Dermis blood vessel endothelial cell (primary cell): ENCODE data around the gene CALML5. TPM values are rescaled to one million over a fixed set of nuclear protein-coding genes. Genes with fewer than 3 reads are reported as not detected.

Experiments
- DNase-seq: peaks from one replicate; pipeline ENCODE4 v3.0.0; 2010
- total RNA-seq: library from RNA; depleted of rRNA; stranded (reverse); fragments of >200 nt; gene quantifications from 2 replicates; pipeline ENCODE4 v1.2.3, GENCODE V29; 2014

The CALML5 gene
- not detected in 2 replicates for total RNA-seq

DNA sequence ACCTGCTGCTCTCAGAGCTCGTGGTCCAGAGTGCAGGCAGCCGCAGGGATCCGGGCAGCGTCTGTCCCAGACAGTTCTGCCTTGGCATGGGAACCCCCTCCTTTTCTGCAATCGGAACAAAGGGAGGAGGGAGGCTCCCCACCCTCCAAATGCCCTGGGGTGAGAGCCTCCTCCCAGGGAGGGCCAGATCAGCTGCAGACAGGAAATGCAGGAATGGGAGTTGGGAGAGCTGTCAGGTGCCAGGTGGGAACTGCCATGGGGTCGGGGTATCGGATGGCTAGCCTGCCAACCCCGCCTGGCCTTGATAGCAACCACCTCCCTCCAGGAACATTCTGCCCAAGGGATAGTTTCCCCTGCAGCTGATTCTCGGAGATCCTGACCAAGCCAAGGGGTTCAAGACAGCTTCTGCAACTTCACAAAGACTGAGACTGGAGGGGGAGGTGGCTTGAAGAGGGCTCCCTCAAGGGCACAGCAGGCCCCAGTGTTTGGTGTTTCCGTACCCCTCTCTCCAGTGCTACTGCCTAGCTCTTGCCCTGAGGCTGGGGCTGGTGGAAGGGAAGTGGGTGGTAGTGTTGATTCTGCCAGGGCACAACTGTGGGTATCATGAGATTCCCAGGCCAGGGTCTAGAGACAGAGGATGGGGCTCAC, at the start of gene CALML5:
Gene CALML5, minus strand, starts transcription at position 78 of the 648 bp plus-strand sequence. CDS start 132 bp downstream, outside the sequence.
- DNase-seq, result no peak

GRCh38 chr10:5547931-5548660, 48.7 kb upstream of the CALML5 start:
- DNase-seq, result peak; percentile 37

DNA sequence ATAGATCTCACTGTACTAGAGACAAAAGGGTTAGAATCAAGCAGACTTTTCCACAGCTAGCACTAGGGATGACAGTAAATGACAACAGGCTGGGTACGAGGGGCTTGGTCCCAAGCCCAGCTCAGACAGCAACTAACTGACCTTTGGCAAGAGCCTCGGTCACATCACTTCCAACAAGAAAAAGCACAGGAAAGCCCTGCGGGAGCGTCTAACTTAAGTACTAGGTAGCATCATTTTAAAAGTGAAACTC, 48.2 kb upstream of the CALML5 start:
- peak; percentile 46 for DNase-seq

GRCh38 chr10:5546891-5547680, 47.7 kb upstream of the CALML5 start:
- peak; percentile 55 for DNase-seq

- DNase-seq, result peak; percentile 90
Observed at GRCh38 chr10:5545778-5546710, 46.7 kb upstream of the CALML5 start.

DNA sequence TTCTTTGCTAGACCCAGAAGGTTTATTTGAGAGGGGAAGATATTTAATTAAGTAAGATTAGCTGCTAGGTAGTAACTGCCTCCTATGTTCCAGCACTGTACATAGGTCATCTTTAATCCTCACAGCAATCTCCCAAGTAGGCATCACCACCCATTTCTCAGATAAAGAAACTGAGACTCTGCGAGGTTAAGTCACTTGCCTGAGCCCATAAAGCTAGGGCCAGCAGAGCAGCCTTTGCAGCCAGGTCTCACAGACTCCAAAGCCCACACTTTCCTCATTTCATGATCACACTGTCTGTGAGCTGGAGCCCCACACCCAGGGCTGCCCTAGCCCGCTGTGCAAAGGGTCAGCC, 46.0 kb upstream of the CALML5 start:
- DNase-seq, result no peak

DNA sequence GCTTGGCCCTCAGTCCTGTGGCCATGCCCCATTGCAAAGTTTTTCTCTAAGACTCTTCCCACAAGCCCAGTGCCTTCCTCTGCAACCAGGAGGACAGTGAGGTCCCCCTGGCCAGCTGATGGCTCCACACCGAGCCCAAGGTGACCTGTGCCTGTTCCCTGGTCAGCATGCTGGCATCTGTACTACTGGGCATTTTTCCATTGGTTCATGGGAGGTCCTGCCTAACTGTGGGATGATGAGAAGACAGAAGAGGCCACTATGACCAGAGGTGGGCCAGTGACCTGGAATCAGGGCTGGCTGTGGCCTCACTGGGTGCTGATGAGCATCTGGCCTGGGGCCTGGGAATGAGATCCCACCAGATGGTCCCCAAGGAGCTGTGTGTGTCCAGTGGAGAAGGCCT, 45.6 kb upstream of the CALML5 start:
- no peak for DNase-seq

DNA sequence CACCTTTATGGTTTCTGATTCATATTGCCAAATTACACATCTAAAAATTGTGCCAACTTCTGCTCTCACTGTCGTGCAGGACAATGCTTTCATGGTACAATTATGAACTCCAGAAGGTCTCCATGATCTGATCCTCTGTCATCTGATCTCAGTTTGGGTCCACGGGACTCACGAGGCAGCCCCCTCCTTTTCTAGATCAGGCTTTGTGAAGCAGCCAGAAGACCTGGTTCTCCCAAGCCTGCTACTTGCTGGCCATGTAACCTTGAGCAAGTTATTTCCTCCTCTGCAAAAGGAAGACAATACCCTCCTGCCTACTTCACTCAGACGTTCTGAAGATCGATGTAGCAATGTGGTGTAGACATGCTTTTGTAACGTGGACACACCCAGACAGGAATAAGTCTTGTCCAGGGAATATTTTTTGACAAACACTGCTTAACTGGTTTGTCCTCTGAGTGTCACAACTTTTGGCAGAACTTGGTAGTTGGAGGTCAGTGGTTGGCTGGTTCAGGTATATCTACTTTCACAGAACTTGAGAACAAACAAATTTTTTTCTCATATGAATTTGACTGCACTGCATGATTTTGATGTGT, 44.9 kb upstream of the CALML5 start:
- no peak for DNase-seq

- no peak for DNase-seq
Observed at GRCh38 chr10:5543623-5544022, 44.3 kb upstream of the CALML5 start.

DNA sequence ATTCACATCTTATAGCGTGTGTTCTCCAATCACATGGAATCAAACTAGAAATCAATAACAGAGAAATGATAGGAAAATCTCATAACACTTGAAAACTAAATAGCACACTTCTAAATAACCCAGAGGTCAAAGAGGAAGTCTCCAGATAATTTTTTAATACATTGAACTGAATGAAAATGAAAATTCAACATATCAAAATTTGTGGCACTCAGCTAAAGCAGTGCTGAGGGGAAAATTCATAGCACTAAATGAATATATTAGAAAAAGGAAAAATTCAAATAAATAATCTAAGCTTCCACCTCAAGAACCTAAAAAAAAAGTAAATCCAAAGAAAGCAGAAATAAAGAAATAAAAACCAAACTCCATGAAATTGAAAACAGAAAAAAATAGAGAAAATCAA, 42.7 kb upstream of the CALML5 start:
- no peak for DNase-seq

- DNase-seq, result no peak
Observed at GRCh38 chr10:5540891-5541290, 41.5 kb upstream of the CALML5 start.

DNA sequence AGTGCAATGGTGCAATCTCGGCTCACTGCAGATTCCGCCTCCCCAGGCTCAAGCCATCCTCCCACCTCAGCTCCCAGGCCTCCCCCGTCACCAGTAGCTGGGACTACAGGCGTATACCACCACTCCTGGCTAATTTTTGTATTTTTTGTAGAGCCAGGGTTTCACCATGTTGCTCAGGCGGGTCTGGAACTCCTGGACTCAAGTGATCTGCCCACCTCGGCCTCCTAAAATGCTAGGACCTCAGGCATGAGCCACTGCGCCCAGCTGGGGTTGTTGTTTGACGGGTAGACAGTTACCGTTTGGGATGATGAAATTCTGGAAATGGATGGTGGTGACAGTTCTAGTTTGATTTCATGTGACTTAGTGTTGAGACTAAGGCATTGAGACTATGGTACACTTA, 40.7 kb upstream of the CALML5 start:
- no peak for DNase-seq

DNA sequence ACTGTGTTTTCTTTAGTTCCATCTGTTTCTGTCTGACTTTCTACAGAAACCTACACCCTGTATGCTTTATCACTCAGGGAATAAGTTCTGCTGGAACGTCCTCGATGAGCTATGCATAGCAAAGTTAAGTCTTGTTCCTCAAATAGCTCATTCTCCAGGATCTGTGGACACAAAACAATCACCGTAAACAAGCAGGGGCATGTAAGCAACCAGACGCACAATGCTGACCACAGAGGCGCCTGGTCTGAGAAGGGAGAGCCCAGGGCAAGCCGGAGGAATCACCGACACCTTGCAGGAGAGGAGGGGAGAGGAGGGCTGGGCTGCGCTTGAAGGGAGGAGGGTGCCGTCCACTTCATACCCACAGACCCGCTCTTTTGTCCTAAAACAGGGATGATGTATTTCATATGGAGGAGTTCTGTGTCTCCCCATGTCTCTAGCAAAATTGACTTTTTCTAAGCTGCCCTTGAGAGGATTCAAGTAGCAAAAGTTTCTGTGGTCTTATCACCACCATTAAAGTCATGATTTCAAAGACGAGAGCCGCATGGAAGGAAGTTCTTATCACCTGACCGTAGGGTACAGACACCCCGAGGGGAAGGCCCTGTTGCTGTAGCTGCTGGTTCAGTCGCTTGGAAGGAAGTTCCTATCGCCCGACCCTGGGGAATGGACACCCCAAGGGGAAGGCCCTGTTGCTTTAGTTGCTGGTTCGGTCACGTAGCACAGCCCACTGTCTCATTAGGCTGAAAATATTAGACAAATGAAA, 39.7 kb upstream of the CALML5 start:
- DNase-seq, result peak; percentile 7

- DNase-seq, result peak; percentile 70
Observed at GRCh38 chr10:5538446-5538845, 39.1 kb upstream of the CALML5 start.

GRCh38 chr10:5537684-5538083, 38.3 kb upstream of the CALML5 start:
- no peak for DNase-seq

GRCh38 chr10:5536486-5537081, 37.2 kb upstream of the CALML5 start:
- DNase-seq, result no peak

DNA sequence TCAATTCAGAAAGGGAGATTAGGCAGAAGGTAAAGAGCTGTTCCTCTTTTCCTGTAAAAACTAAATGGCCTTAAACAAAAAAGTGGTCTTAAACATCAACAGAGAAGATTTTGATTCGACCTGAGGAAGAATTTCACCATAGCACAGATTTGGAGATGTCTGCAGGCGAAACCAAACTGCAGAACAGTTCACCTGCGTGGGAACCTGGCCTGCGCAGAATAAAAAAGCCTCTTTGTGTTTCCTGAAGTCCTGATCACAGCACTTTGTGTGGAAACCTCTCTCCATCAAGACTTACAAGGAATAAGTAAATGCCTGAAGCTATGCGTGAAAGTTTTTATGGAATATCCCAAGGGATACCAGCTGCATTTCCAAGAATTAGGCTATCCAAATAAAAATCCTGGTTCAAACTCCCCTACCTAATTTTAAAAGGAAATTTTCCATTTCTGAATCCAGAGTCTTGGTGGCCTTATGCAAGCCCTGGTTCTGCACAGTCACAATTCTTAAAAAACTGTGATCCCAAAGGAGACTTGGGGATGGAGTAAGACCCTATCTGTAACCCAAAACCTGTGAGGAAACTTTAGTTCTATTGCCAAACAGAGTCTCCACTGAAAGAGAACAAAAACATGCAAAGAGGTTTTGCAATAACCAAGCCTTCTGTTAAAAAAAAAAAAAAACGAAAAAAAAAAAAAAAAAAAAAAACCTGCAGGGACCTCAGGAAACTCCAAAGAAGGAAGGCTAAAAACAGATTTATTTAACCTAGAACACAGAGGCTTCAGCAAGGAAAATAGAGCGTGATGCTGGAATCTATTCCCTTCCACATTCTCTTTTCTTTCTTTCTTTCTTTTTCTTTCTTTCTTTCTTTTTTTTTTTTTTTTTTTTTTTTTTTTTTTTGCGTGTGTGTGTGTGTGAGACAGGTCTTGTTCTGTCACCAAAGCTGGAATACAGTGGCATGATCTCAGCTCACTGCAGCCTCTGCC, 35.8 kb upstream of the CALML5 start:
- no peak for DNase-seq

GRCh38 chr10:5534051-5534821, 34.9 kb upstream of the CALML5 start:
- DNase-seq, result no peak

- no peak for DNase-seq
Observed at GRCh38 chr10:5533098-5533731, 33.8 kb upstream of the CALML5 start.
